Activated CD4-positive, alpha-beta T cell treated with anti-CD3 and anti-CD28 coated beads, Interleukin-2, amount 50 U/mL, for 48 hours (primary cell): ENCODE measurements around the gene CPLANE1.
"Not testable (repeated sequence)": the region's sequence is repeated elsewhere in the genome, so short reads cannot be mapped to it uniquely, and the experiment has no call there.

ENCODE experiments used
- DNase-seq, 2 experiments: peaks; one replicate each; pipeline ENCODE4 v3.0.0-alpha.2; 2020

Gene CPLANE1

GRCh38 chr5:37112383-37112991, 136.7 kb downstream of the CPLANE1 start:
- no peak for DNase-seq

DNA sequence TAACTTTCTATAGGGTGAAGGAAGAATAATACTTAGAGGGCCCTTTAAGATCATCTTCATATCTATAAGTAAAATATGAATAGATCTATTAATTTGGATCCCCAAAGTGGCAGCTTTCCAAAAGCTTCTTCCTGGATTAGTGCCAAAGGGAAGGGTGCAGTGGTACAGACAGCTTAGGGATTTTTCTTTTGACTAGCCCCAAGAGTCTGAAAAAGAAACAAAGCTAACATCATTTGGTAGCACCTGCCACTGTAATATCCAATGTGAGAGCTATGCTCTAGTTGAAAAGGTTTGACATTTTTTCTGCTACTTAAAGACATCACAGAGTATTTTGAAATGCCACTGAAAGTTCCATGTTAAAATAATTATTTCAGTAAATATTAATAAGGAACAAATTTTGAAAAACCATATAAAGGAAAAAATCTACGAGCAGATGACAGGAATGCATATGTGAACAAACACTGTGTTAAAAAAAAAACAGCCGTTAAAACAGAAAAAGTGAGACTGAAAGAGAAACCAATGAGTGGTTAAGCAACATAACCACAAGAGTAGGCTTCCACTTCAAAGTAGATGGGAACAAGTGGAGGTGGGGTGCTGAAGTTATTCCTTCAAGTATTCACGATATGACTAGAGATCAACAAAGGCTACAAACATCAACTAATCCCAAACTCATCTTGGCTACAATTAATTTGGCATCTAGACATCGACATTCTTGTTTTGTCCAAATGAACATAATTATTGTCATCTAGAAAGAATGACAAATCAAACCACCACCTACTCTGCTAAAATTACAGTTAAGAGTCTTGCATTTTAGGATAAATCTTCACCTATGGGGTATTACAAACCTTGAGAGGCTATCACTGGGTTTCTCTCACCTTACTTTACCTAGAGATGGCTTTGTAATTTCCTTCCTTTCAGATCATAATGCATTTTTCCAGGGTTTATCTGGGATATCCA, 137.5 kb downstream of the CPLANE1 start:
- no peak for DNase-seq

GRCh38 chr5:37110135-37110534, 139.0 kb downstream of the CPLANE1 start:
- DNase-seq = no peak

DNA sequence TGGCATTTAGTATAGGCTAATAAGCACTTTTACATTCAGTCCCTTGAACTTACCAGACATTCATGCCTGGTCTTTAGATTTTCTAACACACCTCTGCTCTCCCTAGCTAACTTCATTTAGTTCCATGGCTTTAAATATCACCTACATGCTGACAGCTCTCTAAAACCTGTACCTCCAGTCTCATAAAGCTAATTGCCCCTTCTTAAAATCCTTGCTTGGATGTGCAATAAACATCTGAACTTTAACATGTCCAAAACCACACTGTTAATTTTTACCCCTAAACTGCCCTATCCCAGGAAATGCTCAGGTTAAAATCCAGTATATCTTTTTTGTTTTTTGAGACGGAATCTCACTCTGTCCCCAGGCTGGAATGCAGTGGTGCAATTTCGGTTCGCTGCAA, 139.8 kb downstream of the CPLANE1 start:
- DNase-seq = no peak

DNA sequence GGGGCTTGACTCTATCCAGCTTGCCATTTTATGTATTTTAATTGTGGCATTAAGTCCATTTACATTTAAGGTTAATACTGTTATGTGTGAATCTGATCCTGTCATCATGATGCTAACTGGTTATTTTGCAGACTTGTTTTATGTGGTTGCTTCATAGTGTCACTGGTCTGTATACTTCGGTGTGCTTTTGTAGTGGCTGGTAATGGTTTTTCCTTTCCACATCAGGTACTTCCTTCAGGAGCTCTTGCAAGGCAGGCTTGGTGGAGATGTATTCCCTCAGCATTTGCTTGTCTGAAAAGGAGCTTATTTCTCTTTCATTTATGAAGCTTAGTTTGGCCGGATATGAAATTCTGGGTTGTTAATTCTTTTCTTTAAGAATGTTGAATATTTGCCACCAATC, 145.9 kb downstream of the CPLANE1 start:
- no peak for DNase-seq

DNA sequence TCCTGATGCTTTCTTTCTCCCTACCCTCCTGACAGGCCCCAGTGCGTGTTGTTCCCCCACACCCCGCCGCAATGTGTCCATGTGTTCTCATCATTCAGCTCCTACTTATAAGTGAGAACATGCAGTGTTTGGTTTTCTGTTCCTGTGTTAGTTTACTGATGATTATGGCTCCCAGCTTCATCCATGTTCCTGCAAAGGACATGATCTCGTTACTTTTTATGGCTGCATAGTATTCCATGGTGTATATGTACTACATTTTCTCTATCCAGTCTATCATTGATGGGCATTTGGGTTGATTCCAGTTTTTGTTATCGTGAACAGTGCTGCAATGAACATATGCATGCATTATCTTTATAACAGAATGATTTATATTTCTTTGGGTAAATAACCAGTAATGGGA, 149.9 kb downstream of the CPLANE1 start:
- not testable (repeated sequence) for DNase-seq

GRCh38 chr5:37093795-37094194, 155.4 kb downstream of the CPLANE1 start:
- not testable (repeated sequence) for DNase-seq

GRCh38 chr5:37090781-37091180, 158.4 kb downstream of the CPLANE1 start:
- DNase-seq = no peak

DNA sequence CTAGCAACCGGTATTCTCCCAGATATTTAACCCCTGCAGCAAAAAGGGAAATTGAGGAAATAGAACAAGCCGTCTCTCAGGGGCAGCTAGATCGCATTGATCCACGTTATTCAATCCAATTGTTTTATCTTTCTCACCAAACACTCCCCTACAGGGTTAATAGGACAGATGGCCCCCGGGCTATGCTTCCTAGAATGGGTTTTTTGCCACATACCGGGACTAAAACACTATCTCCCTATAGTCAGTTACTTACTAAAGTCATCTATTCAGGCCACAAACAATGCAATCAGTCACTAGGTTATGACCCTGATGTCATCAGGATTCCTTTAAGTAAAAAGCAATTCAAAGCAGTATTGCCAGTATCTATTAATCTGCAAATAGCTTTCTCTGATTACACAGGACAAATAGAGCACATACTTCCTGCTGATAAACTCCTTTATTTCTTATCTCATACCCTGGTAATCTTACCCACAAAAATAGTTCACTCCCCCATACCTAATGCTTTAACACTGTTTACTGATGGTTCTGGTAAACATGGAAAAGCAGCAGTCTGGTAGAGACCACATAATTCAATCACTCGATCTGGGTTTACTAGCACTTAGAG, 159.0 kb downstream of the CPLANE1 start:
- no peak for DNase-seq

DNA sequence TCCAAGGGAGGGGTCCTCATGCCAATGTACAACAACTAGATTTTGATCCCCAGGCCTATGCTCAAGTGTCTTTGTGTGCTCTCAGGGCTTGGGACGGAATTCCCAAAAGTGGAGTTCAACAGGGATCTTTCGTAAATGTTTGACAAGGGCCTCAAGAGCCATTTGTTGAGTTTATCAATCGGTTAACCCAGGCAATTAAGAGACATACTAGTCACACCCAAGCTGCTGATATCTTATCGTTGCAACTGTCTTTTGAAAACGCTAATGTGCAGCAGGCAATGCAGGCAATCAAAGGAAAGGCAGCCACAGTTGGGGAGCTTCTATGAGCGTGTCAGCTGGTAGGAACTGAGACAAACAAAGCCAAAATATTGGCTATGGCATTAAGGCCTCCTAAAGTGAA, 161.2 kb downstream of the CPLANE1 start:
- DNase-seq = no peak

- no peak for DNase-seq
Measured at GRCh38 chr5:37086466-37087173, 162.6 kb downstream of the CPLANE1 start.

- not testable (repeated sequence) for DNase-seq
Measured at GRCh38 chr5:37086026-37086425, 163.2 kb downstream of the CPLANE1 start.

GRCh38 chr5:37082977-37083376, 166.2 kb downstream of the CPLANE1 start:
- not testable (repeated sequence) for DNase-seq

DNA sequence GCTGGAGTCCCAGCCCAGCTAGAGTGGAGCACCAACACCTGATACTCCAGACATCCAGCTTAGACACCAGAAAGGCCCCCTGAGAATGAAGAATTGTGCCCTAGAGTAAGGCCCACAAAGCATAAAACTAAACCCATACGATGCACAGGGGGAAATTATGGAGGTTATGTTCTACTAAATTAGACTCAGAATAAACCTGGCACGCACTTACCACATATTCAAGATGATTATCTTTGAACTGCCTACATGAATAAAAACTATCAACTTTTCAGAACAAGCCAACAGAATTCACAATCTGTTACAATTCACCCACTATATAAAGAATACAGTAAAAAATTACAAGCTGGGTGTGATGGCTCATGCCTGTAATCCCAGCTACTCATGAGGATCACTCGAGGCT, 168.5 kb downstream of the CPLANE1 start:
- no peak for DNase-seq

GRCh38 chr5:37077146-37077545, 172.0 kb downstream of the CPLANE1 start:
- DNase-seq = no peak

DNA sequence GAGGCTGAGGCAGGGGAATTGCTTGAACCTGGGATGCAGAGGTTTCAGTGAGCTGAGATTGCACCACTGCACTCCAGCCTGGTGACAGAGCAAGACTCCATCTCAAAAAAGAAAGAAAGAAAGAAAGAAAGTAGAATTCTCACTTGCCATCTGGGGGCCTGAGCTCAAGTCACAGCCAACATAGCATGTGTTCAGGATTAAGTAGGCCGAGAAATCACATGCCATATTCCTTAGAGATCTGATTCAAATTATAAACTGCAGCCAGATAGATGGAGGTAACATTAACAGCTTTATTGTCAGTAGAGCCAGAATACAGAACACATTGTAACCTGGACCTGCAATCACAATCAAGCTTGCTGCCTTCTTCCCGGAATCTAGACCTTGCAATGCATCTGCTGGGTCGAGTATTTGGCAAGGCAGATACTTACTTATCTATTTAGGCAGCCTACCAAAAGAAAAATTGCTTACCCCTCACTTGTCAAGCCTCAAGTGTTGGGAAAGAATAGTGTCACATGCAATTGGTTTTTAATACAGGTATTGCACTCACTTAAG, 173.7 kb downstream of the CPLANE1 start:
- DNase-seq = no peak

DNA sequence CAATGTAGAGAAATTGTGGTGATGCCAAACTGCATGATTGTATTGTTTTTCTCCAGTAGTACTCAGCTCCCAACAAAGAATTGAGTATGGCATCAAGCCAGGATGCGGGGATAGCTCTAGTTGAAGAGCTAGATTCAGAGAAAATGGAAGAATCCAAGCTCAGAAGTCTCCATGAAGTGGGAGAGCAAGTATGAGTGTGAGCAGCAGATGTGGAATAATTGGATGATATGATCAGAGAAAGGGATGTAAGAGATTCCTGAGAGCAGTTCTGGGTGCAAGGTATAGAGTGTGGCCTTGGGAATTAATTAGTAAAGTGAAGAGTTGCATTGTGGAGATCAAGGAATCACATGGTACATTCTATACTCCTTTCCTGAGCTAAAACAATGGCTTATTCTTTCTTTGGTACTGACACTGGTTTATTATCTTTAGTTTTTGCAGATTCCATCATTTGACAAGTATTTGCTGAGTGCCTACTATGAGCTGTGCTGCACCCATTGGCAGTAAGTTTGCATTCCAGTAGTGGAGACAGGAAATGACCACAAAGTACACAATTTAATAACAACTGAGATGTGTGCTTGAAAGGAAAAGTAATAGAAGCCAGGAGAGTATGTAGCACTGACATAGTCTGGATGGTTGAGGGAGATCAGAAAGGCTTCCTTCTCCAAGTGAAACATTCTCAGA, 177.1 kb downstream of the CPLANE1 start:
- no peak for DNase-seq

- no peak for DNase-seq
Measured at GRCh38 chr5:37071487-37071886, 177.7 kb downstream of the CPLANE1 start.

GRCh38 chr5:37064442-37064841, 184.7 kb downstream of the CPLANE1 start:
- no peak for DNase-seq

- DNase-seq = no peak
Measured at GRCh38 chr5:37063739-37064138, 185.4 kb downstream of the CPLANE1 start.

GRCh38 chr5:37060030-37060429, 189.1 kb downstream of the CPLANE1 start:
- DNase-seq = no peak

DNA sequence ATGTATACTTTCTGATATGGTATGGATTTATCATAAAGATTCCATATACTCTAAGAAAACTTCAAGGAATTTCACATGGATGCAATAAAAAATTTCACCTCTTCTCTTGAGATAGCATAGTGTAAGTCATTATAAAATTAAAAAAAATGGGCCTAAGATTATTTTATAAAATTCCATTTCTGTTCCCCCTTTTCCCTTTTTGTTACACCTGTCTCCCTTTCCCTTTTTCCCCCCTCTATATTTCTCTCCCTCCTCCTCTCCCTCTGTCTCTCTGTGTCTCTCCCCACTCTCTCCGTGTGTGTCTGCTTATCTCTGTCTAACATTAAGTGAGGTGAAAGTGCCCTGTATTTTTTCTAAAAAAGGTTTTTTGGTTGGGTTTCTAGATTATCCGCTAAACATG, 192.4 kb downstream of the CPLANE1 start:
- no peak for DNase-seq
